GM12878 (cell line): Measurements from ENCODE around the gene RACGAP1. TPM values are rescaled to one million over a fixed set of nuclear protein-coding genes. Genes with fewer than 3 reads are reported as not detected.
A peak's percentile ranks its signal among the peaks of the same experiment; 100 is the strongest.

Experiments used
- ATAC-seq: fragments of 200-7000 bp; cut with Tn5 transposase; 3 replicates; pipeline ENCODE4 v1.9.1; 2020; ENCODE audit warnings: mild to moderate bottlenecking, moderate library complexity
- BruUV-seq: library from RNA; stranded (reverse); fragments of 400-500 nt; replicated peaks from 2 replicates; lab custom pipeline; 2021; lab: Mats Ljungman, UMichigan
- CTCF ChIA-PET: fragments of 300-600 bp; sonication (Branson Sonifier 250); formaldehyde crosslinking; extraction: SDS; loops from one replicate; lab custom pipeline; 2021; ENCODE audit warnings: inconsistent platforms; lab: Yijun Ruan, JAX
- POLR2A ChIA-PET: fragments of 350-600 bp; formaldehyde crosslinking; extraction: SDS; loops from one replicate; lab custom pipeline; 2021; ENCODE audit warnings: inconsistent platforms; lab: Charles Lee
- RAD21 ChIA-PET: fragments of 300-600 bp; sonication (Branson Sonifier 250); formaldehyde crosslinking; loops from one replicate; lab custom pipeline; 2023; ENCODE audit warnings: antibody characterized with exemption; ENCODE audit not compliant: unreplicated experiment; lab: Charles Lee
- SMC1A ChIA-PET: fragments of 300-600 bp; sonication (Branson Sonifier 250); formaldehyde crosslinking; loops from one replicate; lab custom pipeline; 2023; ENCODE audit not compliant: unreplicated experiment, uncharacterized antibody; lab: Charles Lee
- DNase-seq: peaks from one replicate; pipeline ENCODE4 v3.0.0-alpha.2; 2011; ENCODE audit warnings: low read depth, low spot score
- FAIRE-seq: peaks from 3 replicates; lab custom pipeline; 2011; peaks lifted over from hg19 to GRCh38; lab: Jason Lieb, UNC
- H2AFZ ChIP-seq: 2 replicates; pipeline ENCODE4 v1.6.0; 2011; ENCODE audit warnings: low read depth, low read length, control low read depth; ENCODE audit not compliant: control insufficient read depth
- H3K27ac ChIP-seq: 2 replicates; pipeline ENCODE4 v1.5.1; 2011; ENCODE audit warnings: control low read depth; ENCODE audit not compliant: control insufficient read depth, insufficient read depth
- H3K27me3 ChIP-seq, 2 experiments: replicated peaks in 1 of 2; 2 replicates each; pipeline versions ENCODE4 v1.6.0 to v1.6.1; 2011; ENCODE audit warnings: low read length in 1 of 2; ENCODE audit not compliant: control insufficient read depth in 2 of 2, insufficient read depth in 2 of 2
- H3K36me3 ChIP-seq, 2 experiments: 2 replicates each; pipeline ENCODE4 v1.5.1; 2011; ENCODE audit warnings: low read length in 1 of 2; ENCODE audit not compliant: control insufficient read depth in 2 of 2, insufficient read depth in 2 of 2
- H3K4me1 ChIP-seq: 2 replicates; pipeline ENCODE4 v1.6.1; 2011; ENCODE audit warnings: mild to moderate bottlenecking, low read length, moderate library complexity, mixed read lengths; ENCODE audit not compliant: control insufficient read depth, insufficient read depth
- H3K4me2 ChIP-seq: 2 replicates; pipeline ENCODE4 v1.6.0; 2011; ENCODE audit warnings: control low read depth; ENCODE audit not compliant: control insufficient read depth, insufficient read depth
- H3K4me3 ChIP-seq: fragments of 200-600 bp; sonication (generic); 2 replicates; pipeline ENCODE4 v1.5.1; 2016
- H3K79me2 ChIP-seq: 2 replicates; pipeline ENCODE4 v1.6.0; 2011; ENCODE audit warnings: low read length; ENCODE audit not compliant: control insufficient read depth, insufficient read depth
- H3K9ac ChIP-seq: 2 replicates; pipeline ENCODE4 v1.8.0; 2011; ENCODE audit warnings: low read length, control low read depth, mixed read lengths; ENCODE audit not compliant: control insufficient read depth, insufficient read depth
- H3K9me3 ChIP-seq: replicated peaks from 3 replicates; pipeline ENCODE4 v1.5.1; 2011; ENCODE audit warnings: mild to moderate bottlenecking, low read length; ENCODE audit not compliant: control insufficient read depth, insufficient read depth
- H4K20me1 ChIP-seq: 2 replicates; pipeline ENCODE4 v1.6.0; 2011; ENCODE audit not compliant: control insufficient read depth, insufficient read depth
- EZH2 ChIP-seq: IDR thresholded peaks from 2 replicates; pipeline ENCODE4 v1.6.1; 2012; ENCODE audit warnings: low read depth, mild to moderate bottlenecking, control low read depth, inconsistent platforms, low read length, borderline replicate concordance; ENCODE audit not compliant: control insufficient read depth
- NKRF ChIP-seq: fragments of 450-650 bp; conservative IDR thresholded peaks from 2 replicates; pipeline ENCODE4 v1.6.1; 2017; ENCODE audit warnings: mild to moderate bottlenecking, moderate library complexity
- WGBS: methylation state at CpG from one replicate; pipeline ENCODE4 v1.1.6; 2016; ENCODE audit warnings: low lambda C conversion rate; ENCODE audit not compliant: insufficient replicate concordance, insufficient coverage; ENCODE audit errors: missing lambda C conversion rate; 5-methylcytosine and 5-hydroxymethylcytosine counted together
- in situ Hi-C: fragments of 300-500 bp; cut with MboI; formaldehyde crosslinking; loops from 9 replicates; pipeline ENCODE4 v1.14.3; 2018; ENCODE audit warnings: mixed read lengths
- intact Hi-C: fragments of 100-400 bp; cut with micrococcal nuclease; formaldehyde crosslinking; loops from one replicate; pipeline ENCODE4 v1.14.2; 2022; ENCODE audit not compliant: unreplicated experiment
- polyA plus RNA-seq, 11 experiments: library from polyadenylated mRNA; depleted of rRNA in 4 of 11; unstranded in 6 of 11; stranded (reverse) in 5 of 11; fragments of >200 nt; fragmentation: Nextera tagmentation in 4 of 11; fragmentation: Illumina TruSeq in 1 of 11; extraction: Ambion mirVana in 4 of 11; extraction: Trizol in 1 of 11; gene quantifications; 1 replicate in 1 of 11; 2 replicates in 10 of 11; pipeline versions ENCODE4 v1.2.1 to v1.2.3, GENCODE V29; 2011 to 2016; ENCODE audit warnings: inconsistent platforms in 2 of 11, missing spikeins in 2 of 11, low read depth in 1 of 11
- total RNA-seq, 4 experiments: library from RNA; depleted of rRNA in 3 of 4; stranded (reverse); fragments of >200 nt in 3 of 4; fragmentation: Illumina TruSeq in 1 of 4; extraction: Trizol in 1 of 4; gene quantifications; 2 replicates each; pipeline versions ENCODE4 v1.2.1 to v1.2.3, GENCODE V29; 2013 to 2021

RACGAP1 gene
- total and polyA plus RNA-seq, 10 of the 15 experiments (the other 5 are each of a cell fraction or from before 2014, with no cell fraction given): 32.4 to 87.9 (median 76.2) TPM

DNA sequence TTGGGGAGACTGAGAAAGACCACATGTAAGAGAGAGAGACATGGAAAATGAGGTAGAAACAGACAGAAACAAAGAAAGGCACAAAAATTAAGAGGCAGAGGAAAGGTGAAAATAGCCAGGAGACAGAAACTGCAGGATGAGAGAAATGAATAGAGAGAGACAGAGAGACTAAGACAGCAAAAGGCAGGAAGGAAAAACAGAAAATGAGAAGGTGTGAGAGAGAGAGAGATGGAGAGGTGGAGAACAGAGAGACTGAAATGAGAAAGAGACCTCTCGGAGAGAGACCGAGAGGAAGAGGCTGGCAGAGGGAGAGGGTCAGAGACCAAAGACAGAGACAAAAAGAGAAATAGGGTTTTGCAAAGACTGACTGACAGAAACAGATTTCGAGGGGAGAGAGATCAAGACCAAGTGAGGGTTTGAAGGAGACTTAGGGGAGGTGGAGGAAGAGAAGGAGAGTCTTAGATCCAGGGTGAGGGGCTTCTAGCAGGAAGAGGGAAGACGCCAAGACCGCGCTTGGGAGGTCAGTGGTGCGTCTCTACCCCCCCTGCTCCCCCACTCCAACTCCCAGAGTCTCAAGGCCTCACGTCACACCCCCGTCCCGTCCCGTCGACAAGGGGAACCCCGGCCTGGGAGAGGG lies 64.7 kb downstream of the RACGAP1 start:
- in situ Hi-C loops: no loop called here
- no TSS peak for BruUV-seq
- no peak for ATAC-seq
- H3K36me3 ChIP-seq: no peaks in the 10 kb centered on the region
- H2AFZ ChIP-seq: no peak overlapping the region
- SMC1A ChIA-PET: no interaction called here
- H3K27ac ChIP-seq: no peak overlapping the region
- no peak overlapping the region for H3K9ac ChIP-seq
- no peak overlapping the region for H3K4me2 ChIP-seq
- no peaks in the 10 kb centered on the region for H3K79me2 ChIP-seq
- H3K27me3 ChIP-seq: peaks cover 6 to 33% of the 10 kb centered on the region in 2 experiments
- no peak overlapping the region for H3K4me3 ChIP-seq
- TF ChIP-seq EZH2 (0 out of 2 replicates have a peak, but pooled peaks have one; percentile 4), NKRF (no peak)
- CTCF ChIA-PET: interaction anchor here (0.8 to 3.0 kb wide), 3 partner anchors 8 to 93 kb away, joined by 3 to 9 read pairs (median 3); no protein-coding TSS in a partner anchor
- RAD21 ChIA-PET: no interaction called here
- DNase-seq: no peak
- no peak for FAIRE-seq
- no peaks in the 10 kb centered on the region for H4K20me1 ChIP-seq
- H3K9me3 ChIP-seq: no peaks in the 10 kb centered on the region; the same call in 1 of the 3 replicates
- POLR2A ChIA-PET: no interaction called here
- intact Hi-C loops: no loop called here
- H3K4me1 ChIP-seq: no peaks in the 10 kb centered on the region
- 17% methylated on average over 13 of the region's 13 CpGs for WGBS
